Inflammatory macrophage (primary cell): ENCODE measurements around the gene RALGDS.
"Not testable (repeated sequence)": the region's sequence is repeated elsewhere in the genome, so short reads cannot be mapped to it uniquely, and the experiment has no call there.

Experiments
- DNase-seq, 2 donors: peaks; one replicate each; pipeline ENCODE4 v3.0.0-alpha.2; 2020 to 2022

Gene RALGDS

DNA sequence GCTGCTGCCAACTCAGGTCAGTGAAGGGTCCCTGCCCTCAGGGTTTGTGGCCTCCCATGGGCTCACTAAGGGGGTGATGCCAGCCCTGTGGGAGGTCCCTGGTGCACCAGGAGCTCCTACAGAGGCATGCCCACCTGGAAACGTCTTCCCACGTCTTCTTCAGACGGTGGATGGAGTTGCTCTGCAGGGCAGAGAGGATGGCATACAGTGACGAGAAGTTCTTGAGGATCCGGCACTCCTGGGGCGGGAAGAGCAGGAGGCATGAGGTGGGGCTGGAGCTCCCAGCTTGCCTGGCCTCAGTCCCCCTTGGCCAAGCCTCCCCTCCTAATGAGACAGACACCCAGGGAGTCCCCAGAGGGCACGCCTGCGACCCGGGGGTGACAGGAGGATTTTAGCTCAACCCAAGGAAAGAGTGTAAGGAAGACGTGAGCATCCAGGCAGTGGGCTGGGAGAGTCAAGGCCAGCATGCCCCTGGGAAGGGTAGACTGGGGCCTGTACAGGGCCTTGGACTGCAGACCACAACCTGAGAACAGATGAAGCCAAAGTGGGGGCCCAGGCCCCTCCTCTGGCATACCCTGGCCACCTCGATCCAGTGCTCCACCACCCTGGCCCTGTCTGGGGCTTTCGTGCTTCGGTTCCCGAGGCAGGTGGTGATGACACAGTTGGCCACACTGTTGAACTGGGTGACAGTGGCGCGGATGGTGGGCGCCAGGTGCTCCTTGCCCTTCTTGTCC lies 14.4 kb downstream of the RALGDS start:
- no peak for DNase-seq

DNA sequence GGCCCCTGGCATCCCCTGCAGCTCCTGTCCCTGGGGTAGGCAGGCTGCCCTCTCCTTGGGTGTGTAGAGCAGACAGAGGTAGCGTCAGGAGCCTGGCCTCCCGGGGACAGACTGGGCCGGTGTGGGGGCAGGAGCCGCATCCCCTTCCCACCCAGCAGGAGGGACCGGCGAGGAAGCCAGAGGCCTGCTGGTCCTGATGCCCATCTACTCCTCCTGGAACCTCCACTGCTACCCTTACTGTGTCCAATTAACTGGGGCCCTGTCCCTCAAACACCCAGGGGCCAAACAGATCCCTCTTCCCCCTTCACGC lies 15.6 kb downstream of the RALGDS start:
- DNase-seq: no peak

DNA sequence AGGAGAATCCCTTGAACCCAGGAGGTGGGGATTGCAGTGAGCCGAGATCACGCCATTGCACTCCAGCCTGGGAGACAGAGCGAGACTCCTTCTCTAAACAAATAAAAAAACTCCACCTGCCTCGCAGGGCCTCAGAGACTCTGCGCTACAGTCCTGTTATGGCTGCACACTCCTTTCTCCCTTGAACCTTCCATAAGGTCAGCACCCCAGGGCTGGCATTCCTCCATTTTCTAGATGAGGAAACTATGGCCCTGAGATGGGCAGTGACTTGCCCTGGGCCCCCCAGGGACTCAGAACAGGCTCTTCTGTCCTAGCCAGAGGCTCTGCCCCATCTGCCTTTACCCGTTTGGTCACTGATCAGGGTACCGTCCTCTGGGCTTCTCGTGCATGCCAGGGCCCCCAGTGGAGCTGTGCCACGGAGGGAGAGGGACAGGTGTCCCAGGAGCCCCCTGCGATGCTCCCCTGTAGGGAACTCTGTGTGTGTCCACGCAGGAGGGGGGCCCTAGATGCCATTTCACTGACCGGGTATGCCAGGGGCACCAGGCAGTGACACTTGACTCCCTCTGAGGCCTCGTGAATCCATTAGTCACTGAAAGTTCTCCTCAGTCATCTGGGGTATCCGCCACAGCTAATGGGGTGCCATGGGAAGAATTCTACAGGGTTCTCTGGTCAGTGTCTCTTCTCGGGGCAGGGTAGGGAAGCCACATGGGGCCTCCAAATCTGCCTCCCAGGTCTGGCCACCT lies 16.2 kb downstream of the RALGDS start:
- DNase-seq: no peak

DNA sequence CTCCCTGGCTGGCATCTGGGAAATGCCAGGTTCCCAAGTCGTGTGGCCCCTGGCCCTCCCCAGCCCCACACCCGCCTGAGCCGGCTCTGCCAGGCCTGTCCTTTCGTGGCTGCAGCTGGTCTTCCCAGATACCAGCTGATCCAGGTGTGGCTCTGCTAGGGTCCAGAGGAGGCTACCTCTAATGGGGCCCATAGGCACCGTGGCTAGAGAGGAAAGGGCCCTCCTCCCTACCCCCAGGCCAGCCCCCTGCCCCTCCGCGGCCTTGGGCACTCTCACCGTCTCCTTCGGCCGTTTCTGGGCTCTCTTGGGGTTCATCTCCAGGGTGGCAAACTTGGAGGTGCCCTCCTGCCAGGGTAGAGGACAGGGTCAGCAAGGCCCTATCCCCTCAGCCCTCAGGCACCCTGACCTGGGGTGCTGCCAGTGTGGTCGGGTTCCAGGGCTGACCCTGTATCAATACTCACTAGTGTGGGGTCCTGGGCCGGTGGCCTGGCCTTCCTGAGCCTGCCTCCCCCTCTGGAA lies 17.0 kb downstream of the RALGDS start:
- no peak for DNase-seq

DNA sequence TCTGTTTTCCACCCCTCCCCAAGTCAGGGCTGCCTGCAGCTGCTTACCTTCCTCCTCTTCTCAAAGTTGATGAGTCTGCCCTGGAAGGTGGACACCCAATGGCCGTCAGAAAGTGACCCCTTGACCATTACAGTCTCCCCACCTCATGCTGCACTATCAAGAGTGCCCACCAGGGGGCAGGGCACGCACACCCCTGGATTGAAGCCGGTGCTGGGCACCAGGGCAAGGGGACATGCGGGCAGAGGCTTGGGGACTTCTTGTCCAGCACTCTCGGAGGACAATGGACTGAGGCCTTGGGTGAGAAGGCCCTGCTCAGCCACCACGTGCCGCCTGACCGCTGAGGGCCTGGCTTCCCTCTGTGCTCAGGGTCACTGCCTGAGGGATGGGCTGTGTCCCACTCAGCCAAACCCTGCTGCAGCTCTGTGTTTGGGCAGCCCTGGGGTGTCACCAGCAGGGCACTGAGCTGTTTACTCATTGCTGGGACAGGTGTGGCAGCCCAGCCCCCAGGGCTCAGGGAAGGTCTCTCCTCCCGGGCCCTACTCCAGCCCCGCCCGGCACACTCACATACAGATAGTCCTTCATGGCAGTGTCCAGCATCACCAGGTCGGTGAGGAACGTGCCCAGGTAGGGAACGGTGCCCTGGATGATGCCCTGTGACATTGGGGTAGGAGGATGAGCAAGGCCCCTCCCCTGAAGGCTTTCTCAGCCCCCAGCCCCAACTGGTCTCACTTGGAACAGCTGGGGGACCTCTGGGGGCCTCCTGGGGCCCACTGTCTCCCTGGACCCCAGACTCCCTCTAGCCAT lies 17.7 kb downstream of the RALGDS start:
- DNase-seq: peak; percentile 52 to 61

DNA sequence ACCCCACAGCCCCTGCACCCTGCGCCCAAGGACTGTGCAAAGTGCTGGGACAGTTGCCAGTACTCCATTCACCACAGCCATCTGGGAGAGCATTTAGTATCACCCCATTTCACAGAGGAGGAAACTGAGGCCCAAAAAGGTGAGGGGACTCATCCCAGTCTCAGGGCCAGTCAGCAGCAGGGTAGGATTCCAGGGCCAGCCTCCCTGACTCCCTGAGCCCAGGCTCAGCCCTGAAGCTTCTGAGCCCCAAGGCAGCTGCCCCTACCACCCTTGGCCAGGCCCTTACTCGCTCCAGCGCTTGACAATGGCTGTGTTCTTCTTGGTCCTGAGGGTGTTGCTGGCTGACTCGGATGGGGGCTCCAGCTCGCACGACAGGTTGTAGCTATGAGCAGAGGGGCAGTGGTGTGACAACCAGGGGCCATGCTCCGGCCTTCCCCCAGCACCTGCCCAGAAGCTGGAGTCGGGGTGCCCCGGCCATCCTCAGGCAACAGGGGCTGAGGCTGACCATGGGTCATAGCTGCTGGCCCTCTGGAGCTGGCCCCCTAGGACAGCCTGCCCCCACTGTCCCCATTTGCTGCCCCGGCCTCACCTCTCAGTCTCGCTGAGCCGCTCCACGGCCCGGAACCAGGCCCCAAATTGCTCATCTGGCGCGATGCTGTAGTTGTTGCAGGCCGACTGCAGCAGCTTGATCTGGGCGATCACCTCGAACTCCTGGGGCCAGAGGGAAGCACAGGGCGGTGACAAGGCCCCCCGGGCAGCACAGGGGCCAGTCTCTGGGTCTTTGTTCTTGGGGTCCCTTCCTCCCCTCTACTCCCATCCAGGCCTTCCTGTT lies 18.6 kb downstream of the RALGDS start:
- DNase-seq: no peak

DNA sequence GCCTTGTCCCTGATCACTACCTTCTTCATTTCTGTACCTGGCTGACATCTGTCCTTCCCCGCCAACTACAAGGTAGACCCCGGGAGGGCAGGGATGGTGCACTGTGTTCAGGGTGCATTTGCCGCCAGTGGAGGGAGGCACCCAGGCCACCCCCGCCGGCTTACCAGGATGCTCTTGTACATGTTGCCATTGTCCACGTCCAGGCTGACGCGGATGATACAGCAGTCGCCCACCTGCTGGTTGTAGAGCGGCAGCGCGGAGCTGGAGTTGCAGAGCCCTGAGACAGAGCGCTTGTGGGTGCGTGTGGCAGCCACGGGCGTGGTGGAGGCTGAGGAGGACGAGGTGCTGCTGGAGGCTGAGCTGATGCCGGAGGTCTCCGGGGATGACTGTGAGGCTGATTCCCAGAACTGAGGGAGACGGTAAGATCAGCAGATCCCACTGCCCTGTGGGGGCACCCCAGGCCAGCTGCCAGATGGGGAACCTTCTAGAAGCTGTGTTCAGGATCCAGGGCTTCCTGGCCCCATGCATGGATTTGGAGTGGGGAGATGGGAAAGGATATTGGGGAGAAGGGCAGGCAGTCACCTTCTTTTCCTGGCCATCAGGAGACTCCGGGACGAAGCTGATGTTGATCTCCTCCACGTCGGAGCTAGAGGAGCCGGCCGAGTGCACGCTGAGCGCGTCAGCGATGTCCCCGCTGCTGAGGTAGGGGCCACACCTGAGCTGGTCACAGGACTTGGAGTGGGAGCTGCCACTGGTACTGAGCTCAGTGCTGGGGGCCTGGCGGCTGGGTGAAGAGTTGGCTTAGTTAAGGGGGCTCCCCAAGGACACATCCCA lies 19.5 kb downstream of the RALGDS start:
- no peak for DNase-seq

DNA sequence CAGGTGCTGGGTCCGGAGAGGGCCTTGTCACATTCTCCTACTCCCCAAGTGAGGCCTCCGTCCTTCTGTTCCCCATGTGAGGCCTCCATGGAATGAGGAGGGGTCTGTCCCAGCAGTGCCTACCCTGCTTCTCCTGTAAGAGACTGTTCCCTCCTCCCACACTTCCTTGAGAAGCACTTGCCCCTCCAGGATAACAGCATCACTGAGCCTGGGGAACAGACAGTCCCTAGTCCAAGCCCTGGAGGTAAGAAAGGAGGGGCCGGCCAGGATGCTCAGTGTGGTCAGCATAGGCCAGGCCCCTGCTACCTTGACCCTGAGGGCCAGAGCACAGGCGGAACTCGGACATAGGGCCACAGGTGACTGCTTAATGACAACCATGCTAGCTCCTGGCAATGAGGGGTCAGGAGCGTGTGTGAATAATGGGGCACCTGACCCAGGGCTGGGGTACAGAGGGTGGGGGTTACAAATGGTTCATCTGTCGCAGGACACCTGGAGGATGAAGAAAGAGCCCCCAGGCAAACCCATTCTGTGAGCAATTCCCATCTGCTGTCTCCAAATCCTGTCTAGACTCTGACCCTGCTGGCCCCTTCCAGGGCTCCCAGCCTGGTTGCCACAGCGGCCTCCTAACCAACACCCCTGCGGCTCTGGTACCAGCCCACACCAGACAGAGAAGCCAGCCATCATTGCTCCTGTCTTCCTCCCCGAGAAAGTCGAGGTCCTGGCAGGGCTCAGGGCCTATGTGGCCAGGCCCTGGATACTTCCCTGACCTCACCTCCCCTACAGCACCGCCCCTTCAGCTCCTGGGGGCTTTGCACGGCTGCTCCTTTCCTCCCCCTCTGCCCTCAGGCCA lies 20.3 kb downstream of the RALGDS start:
- no peak for DNase-seq

DNA sequence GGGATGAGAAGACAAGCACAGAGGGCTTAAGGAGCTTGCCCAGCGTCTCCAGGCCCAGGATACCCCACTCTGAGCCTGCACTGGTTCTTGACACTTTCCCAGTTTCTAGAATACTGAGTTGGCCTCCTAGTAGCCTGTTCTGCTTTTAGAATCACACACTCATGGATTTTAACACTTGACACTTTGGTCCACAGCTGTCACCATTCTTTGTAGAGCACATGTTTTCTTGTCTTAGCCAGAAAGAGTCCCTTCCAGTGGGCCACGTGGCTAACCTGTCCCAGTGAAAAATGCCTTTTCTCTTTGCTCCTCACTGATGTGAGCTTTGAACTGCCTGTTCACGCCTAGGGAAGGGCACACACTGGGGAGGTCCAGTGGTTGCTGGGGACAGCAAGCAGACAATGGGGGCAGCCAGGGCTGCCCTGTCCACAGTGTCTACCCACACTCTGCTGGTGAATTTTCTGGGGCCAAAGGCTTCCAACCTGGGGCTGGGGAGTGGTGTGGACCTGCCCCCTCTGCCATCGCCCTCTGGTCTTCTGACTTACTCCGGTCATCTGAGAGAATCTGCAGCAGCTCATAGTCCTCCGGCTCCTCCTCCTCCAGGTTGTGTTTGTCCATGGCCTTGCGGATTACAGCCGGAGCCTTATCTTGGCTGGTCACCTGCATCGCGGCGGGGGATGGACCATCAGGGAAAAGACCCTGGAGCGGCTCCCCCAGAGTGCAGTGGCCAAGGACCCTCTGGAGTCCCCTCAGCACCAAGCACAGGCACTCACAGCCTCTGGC lies 21.1 kb downstream of the RALGDS start:
- DNase-seq: no peak

DNA sequence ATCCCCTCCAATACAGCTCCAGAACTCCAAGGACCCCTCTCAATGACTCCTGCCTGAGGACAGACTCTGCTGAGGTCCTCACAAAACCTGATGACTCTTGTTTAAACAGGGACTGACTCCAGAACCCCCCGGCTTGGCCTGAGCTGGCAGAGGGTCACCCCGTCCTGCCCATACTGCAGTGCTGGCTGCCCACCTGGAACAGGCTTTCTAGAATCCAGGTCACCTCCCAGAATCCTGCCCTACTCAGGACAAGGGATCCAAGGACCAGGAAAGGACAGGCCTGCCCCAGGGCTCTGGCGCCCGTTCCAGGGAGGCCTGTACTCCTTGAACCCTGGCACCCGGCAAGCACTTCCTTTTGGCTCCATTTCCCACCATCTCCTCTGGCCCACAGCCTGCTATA lies 22.2 kb downstream of the RALGDS start:
- no peak for DNase-seq

DNA sequence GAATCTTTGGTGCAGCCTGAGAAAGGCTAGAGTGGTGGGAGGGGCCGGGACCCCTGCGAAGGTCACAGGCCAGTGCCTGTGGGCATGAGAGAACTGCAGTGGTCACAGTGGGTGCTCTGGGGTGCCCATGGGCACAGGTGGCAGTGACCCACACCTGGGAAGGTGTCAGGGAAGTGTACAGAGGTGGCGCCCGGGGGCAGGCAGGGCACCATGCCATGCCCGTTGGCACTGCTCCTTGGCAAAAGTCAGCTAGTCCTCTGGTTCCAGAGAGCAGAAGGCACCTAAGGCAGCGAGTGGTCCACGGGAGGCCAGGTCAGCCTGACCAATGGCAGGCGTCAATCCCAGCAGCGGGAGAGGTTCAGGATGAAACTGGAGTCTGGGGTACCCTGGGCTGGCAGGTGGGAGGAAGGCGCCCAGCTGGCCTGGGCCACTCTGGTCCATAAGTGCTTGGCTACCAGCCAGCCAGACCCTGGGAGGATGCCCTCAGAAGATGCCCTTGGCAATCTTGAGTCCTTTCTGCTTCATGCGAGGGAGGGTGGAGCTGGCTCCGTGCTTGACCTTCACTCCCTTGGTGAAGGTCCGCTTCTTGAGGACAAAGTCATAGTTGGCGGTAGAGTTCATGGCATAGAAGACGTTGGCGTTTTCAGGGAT lies 22.8 kb downstream of the RALGDS start:
- no peak for DNase-seq

DNA sequence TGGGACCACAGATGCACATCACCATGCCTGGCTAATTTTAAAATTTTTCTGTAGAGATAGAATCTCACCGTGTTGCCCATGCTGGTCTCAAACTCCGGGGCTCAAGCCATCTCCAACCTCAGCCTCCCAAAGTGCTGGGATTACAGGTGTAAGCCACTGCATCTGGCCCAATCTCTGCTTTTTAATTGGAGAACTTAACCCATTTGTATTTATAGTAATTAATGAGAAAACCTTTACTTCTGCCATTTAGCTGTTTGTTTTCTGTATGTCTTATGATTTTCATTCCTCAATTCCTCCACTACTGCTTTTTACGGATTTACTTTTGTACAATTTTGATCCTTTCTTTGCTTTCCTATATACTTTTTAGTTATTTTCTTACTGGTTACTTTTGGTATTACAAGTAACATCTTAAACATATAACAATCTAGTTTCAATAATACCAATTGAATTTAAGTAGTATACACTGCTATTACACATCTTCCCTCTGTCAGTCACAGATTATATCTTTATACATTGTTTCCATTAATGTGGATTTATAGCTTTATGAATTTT lies 26.1 kb downstream of the RALGDS start:
- DNase-seq: no peak

DNA sequence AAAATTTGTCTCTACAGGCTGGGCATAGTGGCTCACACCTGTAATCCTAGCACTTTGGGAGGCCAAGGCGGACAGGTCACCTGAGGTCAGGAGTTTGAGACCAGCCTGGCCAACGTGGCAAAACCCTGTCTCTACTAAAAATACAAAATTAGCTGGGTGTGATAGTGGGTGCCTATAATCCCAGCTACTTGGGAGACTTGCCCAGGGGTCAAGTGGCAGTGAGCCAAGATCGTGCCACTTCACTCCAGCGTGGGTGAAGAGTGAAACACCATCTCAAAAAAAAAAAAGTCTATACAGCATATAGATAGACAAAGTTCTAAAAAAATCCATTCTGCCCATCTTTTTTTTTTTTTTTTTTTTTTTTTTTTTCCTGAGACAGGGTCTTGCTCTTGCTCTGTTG lies 26.7 kb downstream of the RALGDS start:
- DNase-seq: not testable (repeated sequence)

DNA sequence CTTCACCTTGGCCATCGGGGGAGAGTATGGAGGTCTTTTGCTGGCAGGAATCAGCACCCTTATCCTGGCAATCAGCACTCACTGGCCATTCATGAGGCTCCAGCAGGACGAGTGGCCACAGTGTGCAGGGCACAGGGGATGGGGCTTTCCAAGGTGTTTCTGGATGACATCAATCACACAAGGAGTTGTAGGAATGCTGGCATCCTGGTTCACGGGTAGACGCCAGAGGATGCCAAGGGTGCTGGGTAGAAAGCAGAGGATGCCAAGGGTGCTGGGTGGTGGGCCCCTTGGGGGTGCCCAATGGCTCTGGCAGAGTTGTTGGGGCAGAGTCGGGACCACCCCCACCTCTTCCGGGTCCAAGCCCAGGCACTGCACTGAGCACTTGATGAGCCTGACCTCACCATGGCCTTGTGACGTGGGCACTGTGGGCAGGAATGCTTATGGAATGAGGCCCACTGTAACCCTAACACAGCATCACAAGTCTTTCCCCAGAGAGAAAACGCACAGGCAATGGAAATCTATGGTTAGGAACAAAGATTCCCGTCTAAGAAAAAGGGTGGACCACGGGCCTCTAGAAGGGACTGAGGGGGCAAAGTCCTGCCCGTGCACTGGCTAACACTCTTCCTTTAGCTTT lies 30.2 kb downstream of the RALGDS start:
- DNase-seq: no peak

DNA sequence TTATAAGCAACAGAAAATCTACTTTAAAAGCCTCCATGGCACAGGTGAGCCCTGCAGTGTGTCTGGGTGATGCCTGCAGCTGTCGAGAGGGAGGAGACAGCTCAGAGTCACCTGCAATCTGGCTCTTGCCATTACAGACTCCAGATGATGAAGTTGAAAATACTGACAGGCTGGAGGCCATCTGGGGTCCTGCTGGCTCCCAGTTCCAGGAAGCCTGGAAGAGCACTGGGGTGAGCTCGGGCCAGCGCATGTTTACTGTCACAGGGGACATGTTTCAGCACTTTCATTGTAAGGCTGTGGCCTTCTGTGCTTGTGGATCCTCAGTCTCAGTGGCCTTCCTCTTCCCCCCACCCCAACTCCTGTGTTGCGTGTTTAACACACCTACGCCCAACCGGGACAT lies 30.9 kb downstream of the RALGDS start:
- no peak for DNase-seq

DNA sequence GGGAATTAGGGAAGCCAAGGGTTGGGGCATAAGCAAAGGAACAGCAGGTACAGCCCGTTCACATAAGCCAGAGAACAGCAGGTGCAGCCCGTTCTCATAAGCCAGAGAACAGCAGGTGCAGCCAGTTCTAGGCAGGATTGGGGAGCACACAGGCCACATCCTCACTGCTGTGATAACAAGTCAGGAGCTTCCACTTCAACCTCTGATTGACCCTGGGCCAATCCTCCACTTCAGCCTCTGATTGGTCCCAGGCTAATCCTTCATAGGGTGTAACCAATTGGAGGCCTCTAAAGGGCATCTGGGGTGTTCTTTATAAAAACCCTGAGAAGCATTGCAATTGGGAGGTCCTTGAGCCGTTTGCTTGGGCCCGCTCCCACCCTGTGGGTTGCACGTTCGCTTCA lies 31.8 kb downstream of the RALGDS start:
- DNase-seq: peak in 1 of 2 donors; percentile 23

DNA sequence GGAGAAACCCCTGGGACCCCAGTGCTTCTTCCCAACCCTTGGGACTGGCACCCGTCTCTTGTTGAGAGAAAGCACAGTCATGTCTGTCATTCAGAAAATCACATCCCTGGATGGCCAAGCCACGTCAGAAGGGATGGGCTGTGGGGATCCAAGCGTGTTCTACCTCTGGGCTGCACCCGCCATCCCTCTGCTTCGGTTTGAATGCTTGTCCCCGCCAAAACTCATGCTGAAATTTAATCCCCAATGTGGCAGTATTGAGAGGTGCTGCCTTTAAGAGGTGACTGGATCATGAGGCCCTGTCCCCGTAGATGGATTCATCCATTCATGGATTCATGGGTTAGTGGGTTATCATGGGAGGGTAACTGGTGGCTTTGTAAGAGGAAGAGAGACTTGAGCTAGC lies 32.3 kb downstream of the RALGDS start:
- no peak for DNase-seq

DNA sequence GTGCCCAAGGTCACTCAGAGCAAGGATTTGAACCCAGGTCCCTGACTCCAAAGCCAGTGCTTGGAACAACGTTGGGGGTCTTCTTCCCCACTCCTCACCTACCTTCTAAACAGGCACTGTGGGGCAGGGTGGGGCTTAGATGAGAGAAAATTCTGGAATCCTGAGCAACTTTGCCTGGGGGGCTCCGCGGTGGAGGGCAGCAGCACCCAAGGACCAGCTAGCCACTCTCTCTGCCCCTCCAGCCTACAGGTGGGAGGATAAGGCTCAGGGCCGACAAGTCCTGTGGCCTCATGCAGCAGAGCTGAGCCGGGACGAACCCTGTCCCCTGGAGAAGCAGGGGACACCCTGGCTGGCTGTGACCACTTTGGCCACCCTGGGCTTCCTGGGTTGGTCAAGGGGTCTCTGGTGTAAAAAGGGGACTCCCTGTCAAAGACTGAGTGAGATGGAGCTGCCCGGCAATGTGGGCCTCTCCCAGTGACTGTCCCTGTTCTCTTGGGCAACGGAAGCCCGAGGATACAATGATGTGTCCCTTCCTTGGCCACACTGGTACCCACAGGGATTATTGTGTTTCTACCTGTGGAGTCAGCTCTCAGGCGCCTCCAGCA lies 32.8 kb downstream of the RALGDS start:
- no peak for DNase-seq
